Neural progenitor cell (in vitro differentiated cells): ENCODE results near the gene GLIS1.

Experiments
- EZH2 ChIP-seq: fragments of 200-600 bp; sonication (generic); IDR thresholded peaks from 2 replicates; pipeline ENCODE4 v1.6.1; 2017; ENCODE audit warnings: antibody characterized with exemption, mild to moderate bottlenecking, moderate library complexity
- EZH2phosphoT487 ChIP-seq: fragments of 200-600 bp; sonication (generic); IDR thresholded peaks from 2 replicates; pipeline ENCODE4 v1.6.1; 2017; ENCODE audit warnings: antibody characterized with exemption
- TF ChIP-seq, protein P1 (sequence below): fragments of 200-600 bp; sonication (generic); IDR thresholded peaks from 2 replicates; pipeline ENCODE4 v1.5.1; 2017; ENCODE audit warnings: antibody characterized with exemption, mild to moderate bottlenecking

DNA sequence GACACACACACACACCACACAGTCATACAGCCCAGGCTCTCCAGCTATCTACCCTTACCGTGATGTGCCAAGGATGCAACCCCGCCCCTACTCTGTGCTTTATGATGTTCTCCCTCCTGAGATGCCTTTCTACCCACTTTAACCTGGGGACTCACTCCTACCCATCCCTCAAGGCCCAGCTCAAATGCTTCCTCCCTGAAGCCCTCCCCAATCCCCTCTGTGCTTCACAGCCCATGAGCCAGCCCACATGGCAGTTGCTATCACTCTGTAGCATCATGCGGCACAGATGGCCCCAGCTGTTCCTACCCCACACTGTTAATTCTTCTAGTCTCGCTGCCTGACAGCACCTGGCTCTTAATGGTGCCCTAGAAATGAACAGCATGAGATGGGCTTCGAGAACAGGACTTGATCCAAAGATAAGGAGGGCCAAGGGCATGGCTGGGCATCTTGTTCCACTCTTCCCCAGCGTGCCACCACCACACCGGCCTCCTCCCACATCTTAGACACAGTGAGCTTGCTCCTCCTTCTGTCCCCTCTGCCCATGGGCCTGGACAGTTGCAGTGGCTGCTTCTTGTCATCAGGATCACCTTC lies 109.8 kb downstream of the GLIS1 start:
- TF ChIP-seq, protein P1, sequence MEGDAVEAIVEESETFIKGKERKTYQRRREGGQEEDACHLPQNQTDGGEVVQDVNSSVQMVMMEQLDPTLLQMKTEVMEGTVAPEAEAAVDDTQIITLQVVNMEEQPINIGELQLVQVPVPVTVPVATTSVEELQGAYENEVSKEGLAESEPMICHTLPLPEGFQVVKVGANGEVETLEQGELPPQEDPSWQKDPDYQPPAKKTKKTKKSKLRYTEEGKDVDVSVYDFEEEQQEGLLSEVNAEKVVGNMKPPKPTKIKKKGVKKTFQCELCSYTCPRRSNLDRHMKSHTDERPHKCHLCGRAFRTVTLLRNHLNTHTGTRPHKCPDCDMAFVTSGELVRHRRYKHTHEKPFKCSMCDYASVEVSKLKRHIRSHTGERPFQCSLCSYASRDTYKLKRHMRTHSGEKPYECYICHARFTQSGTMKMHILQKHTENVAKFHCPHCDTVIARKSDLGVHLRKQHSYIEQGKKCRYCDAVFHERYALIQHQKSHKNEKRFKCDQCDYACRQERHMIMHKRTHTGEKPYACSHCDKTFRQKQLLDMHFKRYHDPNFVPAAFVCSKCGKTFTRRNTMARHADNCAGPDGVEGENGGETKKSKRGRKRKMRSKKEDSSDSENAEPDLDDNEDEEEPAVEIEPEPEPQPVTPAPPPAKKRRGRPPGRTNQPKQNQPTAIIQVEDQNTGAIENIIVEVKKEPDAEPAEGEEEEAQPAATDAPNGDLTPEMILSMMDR, result no peak
- TF ChIP-seq EZH2phosphoT487, result no peak
- no peak for TF ChIP-seq EZH2
